MM.1S (cell line): ENCODE measurements around the gene ALPG.
"Not testable (repeated sequence)": the region's sequence is repeated elsewhere in the genome, so short reads cannot be mapped to it uniquely, and the experiment has no call there.

ENCODE experiments used
- CTCF ChIP-seq: fragments of 300-600 bp; sonication (generic); IDR thresholded peaks from 2 replicates; pipeline ENCODE4 v1.5.1; 2016; ENCODE audit warnings: antibody characterized with exemption, low read length, mixed read lengths
- EZH2phosphoT487 ChIP-seq: fragments of 300-600 bp; sonication (generic); IDR thresholded peaks from 2 replicates; pipeline ENCODE4 v1.6.1; 2018; ENCODE audit warnings: antibody characterized with exemption, low read length

GRCh38 chr2:232423407-232423806 is 16.8 kb downstream of the ALPG start:
- TF ChIP-seq EZH2phosphoT487, CTCF: not testable (repeated sequence)
